ENCODE data around the gene NKD1.

DNA sequence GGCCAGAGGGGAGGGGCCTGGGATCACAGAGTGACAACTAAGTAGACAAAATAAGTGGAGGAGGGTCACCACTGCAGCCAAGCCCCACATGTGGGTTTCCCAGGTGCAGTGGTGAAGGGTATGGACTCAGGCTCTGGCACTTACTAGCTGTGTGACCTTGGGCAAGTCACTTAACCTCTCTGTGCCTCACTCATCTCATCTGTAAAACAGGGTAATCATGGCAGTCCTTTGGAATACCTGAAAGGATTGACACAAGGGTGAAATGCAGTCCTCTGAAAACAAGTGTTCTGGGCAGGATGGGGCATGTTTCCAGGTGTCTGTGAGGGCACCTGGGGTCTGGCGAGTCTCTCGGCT is 55.8 kb downstream of the NKD1 start:
- TF ChIP-seq POLR2A (IDR thresholded peaks at IDR 0.05) (no peak), EP300 (IDR thresholded peaks at IDR 0.05) (no peak)
- TF ChIP-seq, protein P1, sequence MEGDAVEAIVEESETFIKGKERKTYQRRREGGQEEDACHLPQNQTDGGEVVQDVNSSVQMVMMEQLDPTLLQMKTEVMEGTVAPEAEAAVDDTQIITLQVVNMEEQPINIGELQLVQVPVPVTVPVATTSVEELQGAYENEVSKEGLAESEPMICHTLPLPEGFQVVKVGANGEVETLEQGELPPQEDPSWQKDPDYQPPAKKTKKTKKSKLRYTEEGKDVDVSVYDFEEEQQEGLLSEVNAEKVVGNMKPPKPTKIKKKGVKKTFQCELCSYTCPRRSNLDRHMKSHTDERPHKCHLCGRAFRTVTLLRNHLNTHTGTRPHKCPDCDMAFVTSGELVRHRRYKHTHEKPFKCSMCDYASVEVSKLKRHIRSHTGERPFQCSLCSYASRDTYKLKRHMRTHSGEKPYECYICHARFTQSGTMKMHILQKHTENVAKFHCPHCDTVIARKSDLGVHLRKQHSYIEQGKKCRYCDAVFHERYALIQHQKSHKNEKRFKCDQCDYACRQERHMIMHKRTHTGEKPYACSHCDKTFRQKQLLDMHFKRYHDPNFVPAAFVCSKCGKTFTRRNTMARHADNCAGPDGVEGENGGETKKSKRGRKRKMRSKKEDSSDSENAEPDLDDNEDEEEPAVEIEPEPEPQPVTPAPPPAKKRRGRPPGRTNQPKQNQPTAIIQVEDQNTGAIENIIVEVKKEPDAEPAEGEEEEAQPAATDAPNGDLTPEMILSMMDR (IDR thresholded peaks at IDR 0.05), result no peak
